IPS-18c (cell line): ENCODE measurements around the gene BSPRY.

Experiments used
- H3K4me3 ChIP-seq: 2 replicates; pipeline ENCODE4 v1.7.0; 2013; ENCODE audit warnings: low read depth, mild to moderate bottlenecking, low read length, moderate library complexity; ENCODE audit not compliant: insufficient read depth
- H3K9me3 ChIP-seq: one replicate; pipeline ENCODE4 v1.6.1; 2013; ENCODE audit warnings: mild to moderate bottlenecking, low read length, moderate library complexity; ENCODE audit not compliant: control insufficient read depth, insufficient read depth

The BSPRY gene

DNA sequence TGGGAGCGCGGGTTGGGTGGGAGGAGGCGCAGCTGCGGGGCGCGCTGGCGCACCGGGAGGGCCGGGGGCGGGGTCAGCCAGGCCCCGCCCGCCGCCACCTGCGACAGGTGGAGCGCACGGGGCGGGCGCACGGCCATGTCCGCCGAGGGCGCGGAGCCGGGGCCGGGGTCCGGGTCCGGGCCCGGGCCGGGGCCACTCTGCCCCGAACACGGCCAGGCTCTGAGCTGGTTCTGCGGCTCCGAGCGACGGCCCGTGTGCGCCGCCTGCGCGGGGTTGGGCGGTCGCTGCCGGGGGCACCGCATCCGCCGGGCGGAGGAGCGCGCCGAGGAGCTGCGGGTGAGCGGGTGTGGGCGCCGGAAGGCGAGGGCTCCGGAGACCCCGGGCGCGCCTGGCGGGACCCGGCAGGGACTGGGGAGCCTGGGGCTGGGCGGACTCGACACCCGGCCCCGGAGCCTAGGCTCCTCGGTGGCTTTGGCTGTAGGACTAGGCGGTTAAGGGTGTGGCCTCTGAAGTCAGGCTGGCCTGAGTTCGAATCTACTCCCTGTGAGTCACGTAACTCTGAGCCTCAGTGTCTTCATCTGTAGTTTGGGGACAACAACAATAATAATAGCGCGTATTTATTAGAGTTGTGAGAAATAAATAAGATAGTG, at the start of gene BSPRY:
Gene BSPRY, plus strand, starts transcription at position 97 of the 650 bp plus-strand sequence. Its CDS starts 39 bp downstream, at position 136.
- Histone ChIP-seq H3K9me3 (no peaks in the 10 kb centered on the region), H3K4me3 (peak within 1 kb of the TSS; percentile 53)

DNA sequence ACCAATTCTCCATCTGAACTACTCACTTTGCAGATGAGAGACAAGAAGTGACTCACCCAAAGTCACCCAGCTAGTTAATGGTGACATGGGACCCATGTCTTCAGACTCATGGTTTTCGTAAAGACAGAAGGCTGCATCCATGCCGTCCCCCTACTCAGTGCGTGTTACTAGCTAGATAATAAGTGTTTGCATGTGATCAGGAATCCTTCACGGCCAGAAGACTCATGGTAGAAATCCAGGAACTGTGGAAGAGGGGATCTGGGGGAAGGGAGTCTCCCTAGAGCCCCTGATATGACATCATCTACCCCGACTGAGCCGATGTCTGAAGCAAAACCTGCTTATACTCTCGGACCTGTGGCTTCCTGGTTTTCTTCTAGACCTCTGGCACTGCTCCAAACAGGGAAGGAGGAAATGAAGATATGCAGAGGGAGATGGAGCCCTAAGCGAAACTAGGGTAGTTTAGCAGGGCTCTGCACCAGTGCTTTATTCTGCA, 49.5 kb upstream of the BSPRY start:
- Histone ChIP-seq H3K4me3 (no peak overlapping the region), H3K9me3 (no peaks in the 10 kb centered on the region)

DNA sequence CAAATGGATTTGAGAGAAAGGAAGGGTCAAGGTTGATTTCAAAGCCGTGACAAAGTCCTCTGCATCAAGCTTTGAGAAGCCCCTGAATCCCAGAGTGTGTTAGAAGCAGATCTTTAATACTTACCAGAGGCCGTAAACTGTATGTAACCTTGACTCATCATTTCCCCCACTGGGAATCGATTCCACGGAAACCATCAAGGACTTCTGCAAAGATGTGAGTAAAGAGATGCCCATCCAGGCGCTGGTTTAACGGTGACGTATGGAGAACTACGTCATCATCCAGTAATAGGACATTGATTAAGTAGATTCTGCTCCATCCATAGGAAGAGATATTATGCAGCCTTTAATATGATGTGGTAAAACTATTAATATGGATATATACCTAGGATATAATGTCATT, 47.8 kb upstream of the BSPRY start:
- no peak overlapping the region for H3K4me3 ChIP-seq
- no peaks in the 10 kb centered on the region for H3K9me3 ChIP-seq

DNA sequence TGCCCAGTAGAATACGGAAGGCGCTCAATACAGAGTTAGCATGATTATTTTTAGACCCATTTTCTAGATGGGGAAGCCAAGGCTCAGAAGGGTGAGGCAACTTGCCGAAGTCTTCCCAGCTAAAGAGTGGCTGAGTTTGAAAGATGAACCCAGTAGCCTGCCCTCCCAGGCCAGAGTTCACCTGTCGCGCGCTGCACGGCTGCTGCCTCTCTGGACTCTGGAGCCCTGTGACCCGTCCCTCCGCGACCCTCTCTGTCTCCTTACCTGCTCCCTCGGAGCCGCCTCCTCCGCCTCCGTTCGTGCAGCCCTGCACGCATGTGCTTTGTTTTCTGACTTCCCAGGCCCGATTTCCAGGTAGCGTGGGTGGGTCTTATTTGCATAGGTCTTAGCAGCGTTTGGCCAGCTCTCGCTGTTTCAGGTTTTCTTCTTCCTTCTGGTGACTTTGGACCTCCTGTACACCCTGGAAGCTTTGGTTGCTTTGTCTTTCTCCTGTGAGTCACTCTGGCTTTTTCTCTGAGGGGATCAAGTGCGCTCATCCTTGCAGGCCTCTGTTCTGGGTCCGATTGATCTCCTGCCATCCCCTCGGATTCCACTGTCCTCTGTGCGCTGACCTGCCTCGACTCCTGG, 46.4 kb upstream of the BSPRY start, which contains the start of gene RNF183:
Gene RNF183, minus strand, starts transcription at position 585 of the 627 bp plus-strand sequence. CDS start 5,192 bp downstream, outside the sequence.
- Histone ChIP-seq H3K4me3 (no peak within 1 kb of the TSS), H3K9me3 (no peaks in the 10 kb centered on the region)

DNA sequence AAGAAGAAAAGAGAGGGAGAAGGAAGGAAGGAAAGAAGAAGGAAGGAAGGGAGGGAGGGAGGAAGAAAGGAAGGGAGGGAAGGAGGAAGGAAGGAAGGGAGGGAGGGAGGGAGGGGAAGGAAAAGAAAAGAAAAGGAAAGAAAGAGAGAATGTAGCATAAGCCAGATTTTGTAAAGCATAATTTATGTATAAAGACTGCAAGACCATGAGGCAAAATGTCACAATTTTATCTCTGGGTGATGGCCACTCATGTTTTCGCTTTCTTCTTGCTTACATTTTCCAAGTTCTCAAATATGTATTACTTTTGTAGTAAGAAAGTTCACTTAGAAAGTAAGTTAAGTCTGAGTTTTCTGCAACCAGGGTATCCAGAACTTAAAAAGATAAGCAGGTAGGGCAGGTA, 42.8 kb upstream of the BSPRY start:
- no peaks in the 10 kb centered on the region for H3K9me3 ChIP-seq
- H3K4me3 ChIP-seq = no peak overlapping the region

DNA sequence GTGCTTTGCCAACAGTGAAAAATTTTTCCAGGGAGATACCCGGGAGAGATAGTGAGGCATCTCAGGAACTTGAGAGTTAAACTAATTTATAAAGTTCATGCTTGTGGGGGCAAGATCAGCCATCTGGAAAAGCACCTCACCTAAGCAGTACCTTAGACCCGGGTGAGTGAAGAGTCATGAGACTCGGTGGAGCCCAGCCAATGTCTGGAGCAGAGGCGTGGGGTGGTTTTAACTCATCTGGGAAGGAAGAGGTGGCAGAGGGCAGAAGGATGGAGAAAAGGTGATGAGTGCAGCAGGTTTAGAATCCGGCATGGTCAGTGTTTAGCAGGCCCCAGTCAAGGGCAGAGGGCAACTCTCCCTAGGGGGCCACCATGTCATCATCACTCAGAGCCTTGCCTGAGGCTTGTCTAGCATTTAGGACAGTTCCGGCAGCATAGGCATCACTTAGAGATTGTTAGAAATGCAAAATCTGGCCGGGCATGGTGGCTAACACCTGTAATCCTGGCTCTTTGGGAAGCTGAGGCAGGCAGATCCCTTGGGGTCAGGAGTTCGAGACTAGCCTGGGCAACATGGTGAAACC, 41.9 kb upstream of the BSPRY start:
- Histone ChIP-seq H3K9me3 (no peaks in the 10 kb centered on the region), H3K4me3 (no peak overlapping the region)

DNA sequence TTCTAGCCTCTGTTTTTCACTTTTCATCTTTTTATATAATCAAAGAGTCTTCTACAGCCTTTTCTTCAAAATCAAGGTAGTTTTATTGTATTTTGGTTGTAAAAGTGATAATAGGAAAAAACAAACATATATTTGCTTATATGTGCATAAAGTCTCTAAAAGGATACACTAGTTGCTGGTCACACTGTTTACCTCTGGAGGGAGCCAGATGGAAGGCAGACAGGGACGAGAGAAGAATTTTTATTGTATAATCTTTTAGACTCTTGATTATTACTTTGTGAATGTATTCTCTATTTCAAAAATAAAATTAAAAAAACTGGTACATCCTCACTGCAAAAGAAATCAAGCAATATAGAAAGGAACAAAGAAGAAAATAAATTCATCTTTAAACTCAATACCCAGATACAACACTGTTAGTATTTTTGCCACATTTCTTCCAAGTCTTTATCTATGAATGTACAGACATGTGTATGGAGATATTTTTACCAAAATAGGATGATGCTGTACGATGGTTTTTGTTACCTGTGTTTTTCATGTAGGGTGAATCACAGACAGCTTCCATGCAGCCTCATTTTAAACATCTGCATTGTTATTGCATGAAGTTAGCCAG, 40.0 kb upstream of the BSPRY start:
- no peak overlapping the region for H3K4me3 ChIP-seq
- no peaks in the 10 kb centered on the region for H3K9me3 ChIP-seq

DNA sequence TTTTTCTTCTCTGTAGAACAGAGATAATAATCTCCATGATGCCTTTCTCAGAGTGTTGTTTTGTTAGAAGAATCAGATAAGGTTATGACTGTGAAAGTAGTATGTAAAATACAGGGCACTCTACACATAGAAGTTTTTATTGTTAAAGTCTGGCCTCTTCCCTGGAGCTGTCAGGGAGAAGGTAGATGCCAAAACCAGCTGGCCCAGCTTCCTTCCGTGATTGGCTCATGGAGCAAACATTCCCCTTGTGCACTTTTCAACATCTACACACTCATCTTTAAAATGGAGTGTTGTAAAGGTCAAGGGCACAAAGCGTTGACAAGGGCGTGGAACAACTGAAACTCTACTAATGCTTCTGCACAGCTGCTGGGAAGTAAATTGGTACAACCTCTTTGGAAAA, 38.8 kb upstream of the BSPRY start:
- H3K4me3 ChIP-seq = no peak overlapping the region
- H3K9me3 ChIP-seq = no peaks in the 10 kb centered on the region

DNA sequence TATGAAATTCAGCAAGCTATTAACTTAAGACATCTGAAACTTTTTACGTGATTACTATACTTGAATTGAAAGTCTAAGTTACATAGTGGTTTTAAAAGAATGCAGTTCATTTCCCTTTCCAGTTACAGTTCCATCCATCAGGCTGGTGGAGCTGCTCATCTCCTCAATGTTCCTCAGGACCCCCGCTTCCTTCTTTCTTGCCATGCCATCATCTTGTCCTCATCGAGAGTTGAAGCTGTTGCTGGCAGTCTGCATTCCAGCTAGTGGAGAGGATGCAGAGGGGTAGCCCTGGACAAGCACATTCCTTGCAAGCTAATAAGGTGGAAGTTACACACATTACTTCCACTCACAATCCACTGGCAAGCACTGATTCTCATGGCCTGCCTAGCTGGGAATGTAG, 37.4 kb upstream of the BSPRY start:
- H3K9me3 ChIP-seq = no peaks in the 10 kb centered on the region

DNA sequence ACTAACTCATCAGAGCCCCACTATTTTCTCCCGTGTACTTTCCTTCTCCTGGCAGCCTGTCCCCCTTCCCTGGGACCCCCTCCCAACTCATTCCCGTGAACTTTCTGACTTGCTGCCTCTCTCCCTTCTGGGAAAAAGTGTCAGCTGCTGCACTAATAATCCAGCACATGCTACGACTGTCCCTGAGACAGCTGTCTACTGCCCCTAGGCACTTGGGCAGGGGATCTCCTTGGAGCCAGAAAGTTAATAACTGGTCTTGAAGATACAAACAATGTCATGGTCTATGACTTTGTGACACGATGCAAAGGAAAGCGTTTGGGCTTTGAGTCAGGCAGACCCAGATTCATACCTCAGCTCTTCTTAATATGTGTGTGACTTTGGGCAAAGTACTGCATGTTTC, 36.1 kb upstream of the BSPRY start:
- Histone ChIP-seq H3K9me3 (no peaks in the 10 kb centered on the region), H3K4me3 (no peak overlapping the region)

More for the DNA sequence above, 37.4 kb upstream of the BSPRY start:
- H3K4me3 ChIP-seq = no peak overlapping the region

DNA sequence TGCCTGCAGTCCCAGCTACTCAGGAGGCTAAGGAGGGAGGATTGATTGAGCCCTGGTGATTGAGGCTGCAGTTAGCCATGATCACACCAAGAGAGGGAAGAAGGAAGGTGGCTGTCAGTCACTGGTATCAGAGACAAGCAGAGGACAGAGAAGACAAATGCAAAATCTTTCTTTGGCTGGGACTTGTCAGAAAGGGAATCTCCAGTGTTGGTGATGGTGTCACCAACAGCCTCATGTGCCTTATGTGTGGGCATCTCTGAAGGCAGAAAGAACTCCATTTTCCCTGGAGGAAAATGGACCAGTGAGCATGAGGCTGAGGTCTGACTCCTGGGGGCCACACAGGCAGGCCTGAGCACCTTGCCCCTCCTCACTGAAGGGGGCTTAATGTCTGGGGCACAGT, 34.1 kb upstream of the BSPRY start:
- Histone ChIP-seq H3K9me3 (no peaks in the 10 kb centered on the region), H3K4me3 (no peak overlapping the region)

DNA sequence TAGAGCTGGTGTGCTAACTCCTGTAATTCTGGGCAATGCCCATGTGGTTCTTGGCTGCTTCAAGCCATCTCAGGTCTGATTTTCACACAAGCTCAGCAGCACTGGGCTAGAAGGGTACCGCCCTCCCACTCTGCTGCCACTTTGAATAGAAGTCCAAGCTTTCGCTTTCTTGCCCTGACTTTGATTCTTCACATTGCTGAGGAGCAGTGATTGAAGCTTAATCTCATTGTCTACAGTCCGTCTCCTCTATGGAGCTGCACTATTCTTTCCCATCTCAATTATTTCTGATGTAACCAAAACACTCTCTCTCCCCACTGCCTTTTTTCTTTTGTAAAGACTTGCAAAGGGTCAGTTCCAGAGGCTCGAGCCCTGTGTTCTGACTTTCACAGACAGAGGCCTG, 33.3 kb upstream of the BSPRY start:
- no peaks in the 10 kb centered on the region for H3K9me3 ChIP-seq
- no peak overlapping the region for H3K4me3 ChIP-seq

DNA sequence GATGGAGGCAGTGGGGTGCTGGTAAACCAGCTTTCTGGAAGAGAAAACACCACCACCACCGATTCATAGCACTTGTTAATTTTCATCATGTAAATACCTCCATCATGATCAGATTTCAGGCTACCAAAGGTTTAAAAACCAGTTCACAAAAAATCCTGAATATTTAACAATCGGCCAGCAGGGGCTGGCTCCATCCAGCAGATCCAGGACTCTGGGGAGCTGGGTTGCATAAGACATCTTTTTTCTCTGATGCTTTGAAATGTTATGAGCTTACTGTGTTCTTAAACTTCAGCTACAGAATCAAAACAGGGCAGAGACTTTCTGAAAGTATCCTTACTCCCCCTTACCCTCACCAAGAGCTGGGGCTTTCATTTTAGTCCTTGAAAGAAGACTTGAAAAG, 31.6 kb upstream of the BSPRY start:
- Histone ChIP-seq H3K4me3 (no peak overlapping the region), H3K9me3 (no peaks in the 10 kb centered on the region)

DNA sequence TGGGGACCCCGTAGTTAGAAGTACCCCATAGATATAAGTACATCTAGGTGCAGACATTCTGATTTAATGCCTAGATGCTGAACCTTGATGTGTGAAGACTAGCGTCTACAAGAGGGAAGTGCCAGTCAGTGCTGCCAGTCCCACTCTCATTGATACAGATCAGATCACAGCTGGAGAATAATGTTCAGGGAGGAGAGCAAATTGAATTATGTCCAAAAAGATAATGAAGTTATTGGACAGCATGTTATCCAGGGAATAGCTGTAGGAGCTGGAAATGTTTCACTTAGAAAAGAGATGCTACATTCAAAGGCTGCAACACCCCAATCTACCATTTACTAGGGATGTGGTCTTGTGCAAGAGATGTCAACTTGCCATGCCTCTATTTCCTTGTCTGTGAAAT, 30.3 kb upstream of the BSPRY start:
- Histone ChIP-seq H3K4me3 (no peak overlapping the region), H3K9me3 (no peaks in the 10 kb centered on the region)

DNA sequence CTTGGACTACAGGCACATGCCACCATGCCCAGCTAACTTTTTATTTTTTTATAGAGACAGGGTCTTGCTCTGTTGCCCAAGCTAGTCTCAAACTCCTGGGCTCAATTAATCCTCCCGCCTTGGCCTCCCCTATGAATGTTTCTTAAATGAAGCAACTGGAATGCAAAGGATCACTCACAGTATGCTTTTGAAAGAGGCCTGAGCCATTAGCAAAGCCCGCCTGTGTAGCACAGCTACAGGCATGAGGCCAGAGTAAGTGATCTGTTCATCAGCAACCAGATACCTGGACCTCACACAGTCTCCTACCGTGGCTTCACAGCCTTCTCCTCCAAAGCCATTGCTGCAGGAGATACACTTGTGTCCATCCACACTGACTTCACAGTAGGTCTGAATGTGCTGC, 29.3 kb upstream of the BSPRY start:
- no peaks in the 10 kb centered on the region for H3K9me3 ChIP-seq
- H3K4me3 ChIP-seq = no peak overlapping the region

DNA sequence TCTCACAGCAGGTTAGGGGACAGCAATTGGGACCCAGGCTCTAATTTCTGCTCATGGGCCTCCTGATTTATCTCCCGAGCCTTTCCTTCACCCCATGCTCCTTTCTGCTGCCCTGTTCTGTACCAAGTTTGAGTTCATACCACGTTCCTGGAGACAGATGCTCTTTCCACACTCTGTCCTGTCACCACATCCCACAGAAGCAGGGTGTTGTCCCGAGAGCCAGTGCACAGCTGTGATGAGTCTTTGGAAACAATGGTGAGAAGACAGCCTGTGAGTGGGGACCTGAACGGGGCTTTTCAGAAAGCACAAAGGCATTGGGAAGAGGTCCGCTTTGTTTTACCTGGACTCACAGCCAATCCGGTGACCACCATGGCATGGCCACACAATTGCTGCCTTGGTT, 26.7 kb upstream of the BSPRY start:
- H3K4me3 ChIP-seq = no peak overlapping the region
- H3K9me3 ChIP-seq = no peaks in the 10 kb centered on the region

DNA sequence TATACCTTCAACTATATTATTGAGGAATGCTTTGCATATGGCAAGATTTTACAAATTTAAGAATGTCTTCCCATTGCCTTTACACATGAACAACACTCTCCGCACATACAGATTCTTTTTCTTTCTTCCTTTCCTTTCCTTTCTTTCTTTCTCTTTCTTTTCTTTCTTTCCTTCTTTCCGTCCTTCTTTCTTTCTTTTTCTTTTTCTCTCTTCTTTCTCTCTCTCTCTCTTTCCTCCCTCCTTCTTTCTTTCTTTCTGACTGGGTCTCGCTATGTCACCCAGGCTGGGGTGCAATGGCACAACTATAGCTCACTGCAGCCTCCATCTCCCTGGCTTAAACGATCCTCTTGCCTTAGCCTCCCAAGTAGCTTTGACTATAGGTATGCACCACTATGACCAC, 23.1 kb upstream of the BSPRY start:
- Histone ChIP-seq H3K4me3 (no peak overlapping the region), H3K9me3 (no peaks in the 10 kb centered on the region)
